ENCODE results near the gene DPH6.
"Not testable (repeated sequence)": the region's sequence is repeated elsewhere in the genome, so short reads cannot be mapped to it uniquely, and the experiment has no call there.

The DPH6 gene

DNA sequence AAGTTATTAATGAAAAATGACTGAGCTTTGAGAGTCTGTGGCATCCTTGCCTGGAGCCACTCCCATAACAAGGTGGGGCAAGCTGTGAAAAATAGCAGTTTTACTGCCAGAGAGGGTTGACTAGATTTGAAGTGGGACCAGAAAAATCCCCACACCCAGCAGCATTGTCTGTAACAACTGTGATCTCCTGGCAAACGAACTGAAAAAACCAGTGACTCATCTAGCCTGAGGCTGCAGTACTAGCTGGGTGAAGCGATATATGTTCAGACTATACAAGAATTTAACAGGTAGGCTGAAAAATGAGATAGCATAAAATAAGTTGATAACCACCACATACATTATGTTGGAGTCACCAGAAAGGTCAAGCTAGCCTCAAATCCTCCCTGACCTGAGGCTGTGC, 64.0 kb downstream of the DPH6 start:
- peak; percentile 21 for DNase-seq

DNA sequence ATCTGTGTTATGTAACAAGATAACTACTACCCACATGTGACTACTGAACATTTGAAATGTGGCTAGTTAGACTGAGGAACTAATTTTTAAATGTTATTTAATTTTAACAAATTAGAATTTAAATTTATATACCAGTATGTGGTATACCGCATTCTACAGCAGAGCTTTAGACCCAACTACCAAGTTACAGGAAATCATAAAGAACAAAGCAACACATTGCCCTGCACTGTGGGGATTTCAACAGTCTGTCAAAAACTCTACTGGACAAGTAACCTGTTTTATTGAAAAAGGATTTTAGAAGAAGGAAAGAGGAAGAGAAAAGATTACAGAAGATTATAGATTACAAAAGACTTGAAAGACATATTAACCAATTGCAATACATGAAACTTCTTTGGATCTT, 64.9 kb downstream of the DPH6 start:
- DNase-seq, result peak; percentile 1

DNA sequence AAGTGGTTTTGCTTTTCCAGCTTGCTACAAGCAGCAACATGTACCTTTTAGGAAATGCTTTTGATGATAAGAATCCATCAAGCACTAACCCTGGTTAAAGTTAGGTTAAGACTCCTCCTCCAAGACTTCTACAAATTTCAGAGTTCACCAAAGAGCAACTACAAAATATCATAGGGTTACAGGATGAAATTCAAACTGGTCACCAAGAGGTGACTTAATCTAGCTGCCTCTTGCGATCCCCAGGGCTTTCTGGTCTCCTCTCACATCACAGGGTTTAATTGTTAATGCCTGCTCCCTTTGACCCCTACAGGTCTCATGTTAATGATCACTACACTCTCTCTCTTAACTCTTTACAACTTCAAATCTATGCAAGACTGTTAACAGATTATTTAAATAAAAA, 66.5 kb downstream of the DPH6 start:
- no peak for DNase-seq

DNA sequence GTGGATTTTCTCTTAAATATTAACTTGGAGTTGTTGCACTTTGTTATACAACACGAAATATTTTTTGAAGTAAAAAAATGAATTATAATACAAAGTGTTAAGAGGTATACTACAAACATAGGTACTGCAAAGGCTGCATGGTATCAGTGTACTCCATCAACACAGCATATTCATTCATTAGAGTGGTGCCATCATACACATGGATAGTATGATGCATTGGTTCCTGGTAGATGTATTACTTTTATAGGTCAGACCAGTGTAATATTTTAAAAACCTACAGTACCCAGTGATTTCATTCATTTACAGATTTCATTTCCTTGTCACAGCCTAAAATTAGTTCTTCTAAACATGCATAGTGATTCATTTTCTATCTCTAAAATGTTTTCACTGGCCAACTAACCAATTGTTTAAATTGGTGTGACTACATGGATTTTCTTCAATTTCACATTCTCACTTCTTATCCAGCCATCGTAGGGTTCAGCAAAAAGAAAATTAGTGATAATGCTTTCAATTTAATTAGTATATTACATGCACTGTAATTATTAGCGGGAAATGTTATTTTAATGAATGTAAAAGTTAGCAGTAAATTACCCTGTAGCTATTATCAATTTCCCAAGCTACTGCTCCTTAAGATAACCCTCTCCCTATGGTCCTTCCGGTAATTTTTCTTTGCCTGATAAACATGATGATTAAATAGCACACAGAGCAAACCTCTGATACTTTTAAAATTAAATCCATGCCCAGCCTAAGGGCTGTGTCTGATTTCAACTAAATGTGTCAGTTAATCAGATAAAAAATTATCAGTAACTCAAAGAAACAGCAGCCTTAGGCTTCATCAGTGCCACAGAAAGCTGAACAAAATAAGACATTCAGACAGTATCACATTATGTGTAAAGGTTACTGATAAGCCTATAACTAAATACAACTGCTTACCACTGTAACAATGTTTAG, 68.4 kb downstream of the DPH6 start:
- DNase-seq, result no peak

DNA sequence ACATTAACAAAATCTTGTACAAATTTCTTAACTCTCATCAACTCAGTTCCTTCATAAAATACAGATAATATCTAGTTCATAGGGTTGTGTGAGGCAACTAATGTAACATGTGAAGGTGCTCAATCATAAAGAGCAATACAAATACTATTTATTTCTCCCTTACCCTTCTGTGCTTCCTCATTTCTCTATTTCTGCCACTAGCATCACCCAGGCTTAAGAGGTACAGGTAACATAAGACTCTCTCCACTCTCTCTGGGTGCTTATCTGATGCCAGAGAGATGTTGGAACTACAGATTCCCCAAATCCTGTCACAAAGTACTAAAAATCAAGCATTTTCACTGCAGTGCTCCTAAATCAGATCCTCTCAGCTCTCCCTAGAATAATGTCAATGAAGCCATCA, 74.9 kb downstream of the DPH6 start:
- DNase-seq, result no peak

DNA sequence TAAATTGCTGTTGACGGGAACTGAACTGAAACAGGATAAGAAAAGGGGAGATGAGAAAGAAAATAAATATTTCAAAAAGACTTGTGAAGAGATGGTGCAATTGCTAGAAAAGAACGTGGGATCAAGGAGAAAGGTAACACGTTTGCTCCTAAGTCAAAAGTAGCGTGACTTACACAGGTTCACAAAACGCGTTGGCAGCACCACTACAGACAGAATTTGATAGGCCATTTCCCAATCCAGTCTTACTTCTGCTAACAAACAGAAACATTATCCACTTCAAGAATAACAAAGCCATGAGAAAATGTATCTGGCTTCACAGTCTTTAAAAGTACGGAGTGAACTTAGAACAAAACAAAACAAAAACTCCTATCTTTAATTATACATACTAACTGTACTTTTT, 75.5 kb downstream of the DPH6 start:
- DNase-seq, result no peak

DNA sequence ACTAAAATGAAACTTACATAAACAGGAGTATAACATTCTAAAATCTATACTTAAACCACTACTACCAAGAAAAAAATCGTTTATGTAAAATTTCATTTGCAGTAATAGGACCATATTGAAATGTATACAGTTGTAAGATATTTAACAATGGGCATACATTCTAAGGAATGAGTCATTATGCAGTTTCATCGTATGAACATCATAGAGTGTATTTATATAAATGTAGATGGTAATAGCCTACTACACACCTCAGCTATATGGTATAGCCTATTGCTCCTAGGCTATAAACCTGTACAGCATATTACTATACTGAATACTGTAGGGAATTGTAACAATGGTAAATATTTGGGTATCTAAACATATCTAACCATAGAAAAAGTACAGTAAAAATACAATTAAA, 79.5 kb downstream of the DPH6 start:
- DNase-seq, result no peak

DNA sequence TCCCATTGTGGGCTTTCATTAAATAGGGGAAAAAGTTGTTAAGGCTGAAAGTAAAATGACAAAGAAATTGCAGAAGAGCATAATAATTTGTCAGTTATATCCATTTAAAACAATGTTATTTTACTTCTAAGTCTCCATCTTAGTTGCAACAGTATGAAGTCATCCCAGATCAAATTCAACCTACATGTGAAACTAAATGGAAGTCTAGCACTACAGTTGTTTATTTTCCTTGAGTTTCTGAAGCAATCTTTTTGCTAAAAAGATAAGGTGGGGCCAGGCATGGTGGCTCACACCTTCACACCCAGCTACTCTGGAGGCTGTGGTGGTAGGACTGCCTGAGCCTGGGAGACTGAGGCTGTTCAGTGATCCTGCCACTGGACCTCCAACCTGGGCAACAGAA, 80.2 kb downstream of the DPH6 start:
- DNase-seq, result no peak

DNA sequence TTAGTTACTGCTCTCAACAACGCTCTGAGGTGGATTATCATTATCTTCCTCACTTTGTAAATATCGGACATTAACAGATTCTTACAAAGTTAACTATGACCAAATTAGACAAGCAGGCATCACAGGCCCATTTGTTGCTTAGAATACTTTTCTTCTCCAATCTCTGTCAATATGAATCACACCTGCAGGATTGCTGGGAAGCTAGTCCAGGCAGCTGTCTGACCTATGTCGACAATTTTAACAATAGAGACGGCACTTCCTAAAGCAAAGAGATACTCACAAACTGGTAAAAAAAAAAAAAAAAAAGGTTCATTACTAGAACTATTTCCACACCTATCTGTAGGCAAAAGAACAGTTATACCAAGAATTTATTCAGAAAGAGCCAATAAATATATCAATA, 85.3 kb downstream of the DPH6 start:
- DNase-seq, result no peak

DNA sequence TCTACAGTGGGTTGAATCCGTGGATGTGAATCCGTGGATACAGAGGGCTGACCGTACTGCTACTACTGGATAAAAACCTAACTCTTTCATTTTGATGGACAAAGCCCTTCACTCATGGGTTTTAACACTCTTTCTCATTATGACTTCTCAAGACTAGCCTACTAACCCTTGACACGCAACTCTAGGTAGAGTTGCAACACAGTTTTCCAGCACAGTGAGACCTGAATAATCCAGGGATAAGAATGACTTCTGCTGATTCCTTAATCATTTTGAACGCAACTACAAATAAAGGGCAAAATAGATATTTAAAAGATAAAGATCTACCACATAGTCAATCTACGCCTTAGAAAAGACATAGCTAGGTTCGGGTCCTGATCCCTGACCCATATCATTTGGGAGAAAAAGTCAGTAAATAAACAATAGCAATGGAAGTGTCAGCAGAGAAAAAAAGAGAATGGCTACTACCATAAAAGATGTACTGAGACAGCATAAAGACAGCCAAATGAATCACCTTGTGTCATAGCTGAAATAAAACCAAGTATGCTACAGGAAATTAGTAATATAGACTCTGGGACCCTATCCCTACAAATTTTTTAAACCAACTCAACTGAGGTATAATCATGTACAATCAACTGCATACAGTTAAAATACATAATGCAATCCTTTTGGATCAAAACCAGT, 87.6 kb downstream of the DPH6 start:
- DNase-seq, result no peak

DNA sequence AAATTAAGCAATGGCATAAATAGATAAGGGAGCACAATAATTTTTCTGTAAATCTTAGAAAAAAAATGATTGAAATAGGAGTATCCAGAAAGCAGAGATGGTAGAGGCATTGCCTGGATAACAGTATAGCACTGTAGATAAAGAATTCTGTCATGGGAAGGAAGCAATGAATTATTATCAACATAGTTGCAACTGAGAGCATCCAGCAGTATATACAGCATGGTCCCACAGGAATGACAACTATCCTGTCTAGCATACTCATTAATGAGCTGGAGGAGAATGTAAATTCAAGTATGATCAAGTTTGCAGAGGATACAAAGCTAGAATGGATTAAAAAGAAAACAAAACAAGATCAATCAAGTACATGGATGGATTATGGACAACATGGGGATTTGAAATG, 90.8 kb downstream of the DPH6 start:
- DNase-seq, result no peak

DNA sequence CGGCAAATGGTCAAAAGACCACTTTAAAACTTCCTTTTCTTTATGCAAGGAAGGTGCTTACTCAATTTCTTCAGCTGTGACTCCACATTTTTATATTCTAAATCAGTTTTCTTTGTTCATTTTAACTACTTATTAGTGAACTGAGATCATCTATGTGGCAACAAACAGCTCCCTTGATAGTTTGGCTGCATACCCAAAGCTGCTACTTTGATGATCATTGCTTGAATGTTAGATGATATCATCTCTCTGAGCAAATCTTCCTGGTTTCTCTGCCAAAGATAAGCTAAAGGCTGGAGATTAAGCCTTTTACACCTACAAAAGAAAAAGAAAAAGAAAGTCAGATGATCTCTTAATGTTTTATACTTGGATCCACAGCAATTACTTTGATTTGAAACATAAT, 95.5 kb downstream of the DPH6 start:
- DNase-seq, result no peak

DNA sequence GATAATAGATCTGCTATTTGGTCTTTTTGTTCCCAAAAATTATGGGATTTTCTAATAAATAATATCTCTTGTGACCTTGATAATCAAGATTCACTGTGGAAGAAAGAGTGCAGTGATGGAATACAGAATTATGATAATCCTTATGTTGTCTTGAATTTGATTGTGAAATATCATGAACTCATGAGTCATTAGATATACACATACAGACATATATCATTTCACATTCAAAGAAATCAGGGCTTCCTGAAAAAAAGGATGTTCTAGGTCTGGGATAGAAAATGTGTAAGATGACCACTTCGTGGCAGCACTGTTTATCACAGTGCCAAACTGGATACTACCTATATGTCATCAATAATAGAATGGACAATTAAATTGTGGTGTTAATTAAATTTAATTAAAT, 97.7 kb downstream of the DPH6 start:
- DNase-seq, result no peak

DNA sequence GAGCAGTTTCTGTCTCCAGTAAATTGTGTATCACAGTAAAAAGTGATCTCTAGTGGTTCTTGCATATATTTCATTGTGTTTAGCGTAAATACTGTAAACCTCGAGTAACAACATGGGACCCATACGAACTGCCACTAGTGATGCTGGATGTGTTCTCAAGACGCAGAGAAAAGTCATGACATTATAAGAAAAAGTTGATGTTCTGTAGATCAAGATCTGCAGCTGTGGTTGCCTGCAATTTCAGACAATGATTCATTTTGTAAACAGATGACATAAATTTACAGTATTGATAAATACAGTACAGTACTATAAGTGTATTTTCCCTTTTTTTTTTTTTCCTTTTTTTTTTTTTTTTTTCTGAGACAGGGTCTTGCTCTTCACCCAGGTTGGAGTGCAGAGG, 100.1 kb downstream of the DPH6 start:
- no peak for DNase-seq

DNA sequence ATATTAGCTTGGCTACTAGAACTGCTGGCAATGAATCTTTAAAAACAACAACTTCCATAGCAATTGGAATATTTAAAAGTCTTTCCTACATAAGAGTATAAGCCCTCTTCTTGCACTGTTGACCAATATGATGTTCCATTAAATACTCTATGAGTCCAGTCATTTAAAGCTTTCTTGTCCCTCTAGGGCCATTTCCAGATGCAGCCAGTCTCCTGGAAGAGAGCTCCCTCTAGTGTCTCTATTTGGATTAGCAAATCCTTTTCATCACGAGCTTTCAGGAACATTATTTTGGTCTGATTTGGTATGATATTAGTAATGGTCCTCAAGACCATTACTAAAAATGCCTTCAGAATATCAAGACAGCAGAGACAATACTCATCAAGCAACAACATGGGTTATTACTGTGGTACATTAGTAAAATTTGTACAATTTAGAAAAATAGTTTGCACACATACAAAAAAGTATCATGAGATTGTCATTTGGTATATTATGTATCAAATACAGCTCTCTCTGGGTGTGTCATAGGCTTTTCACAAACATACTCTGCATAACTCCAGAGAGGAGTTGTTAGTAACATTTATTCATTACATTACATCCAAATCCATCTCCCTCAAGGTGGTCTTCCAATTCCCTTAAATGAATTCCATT, 101.3 kb downstream of the DPH6 start:
- peak; percentile 27 for DNase-seq

DNA sequence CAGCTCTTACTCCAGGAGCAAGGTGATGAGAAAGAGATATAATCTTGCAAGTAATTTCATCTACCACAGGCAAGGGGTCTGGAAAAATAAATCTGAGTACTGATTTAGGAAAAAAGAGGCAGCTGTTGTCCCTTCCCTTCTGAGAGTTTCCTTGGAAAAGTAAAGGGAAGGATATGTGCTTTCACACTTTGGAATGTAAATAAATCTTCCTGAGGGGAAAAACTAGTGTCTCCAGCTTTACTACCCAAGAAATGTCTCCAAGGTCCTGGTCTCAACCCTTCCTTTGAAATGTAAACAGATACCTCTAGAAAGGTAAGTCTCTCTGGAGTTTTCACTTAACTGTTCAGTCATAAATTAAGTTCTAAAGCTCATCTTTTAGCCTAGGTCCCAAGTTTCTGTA, 102.6 kb downstream of the DPH6 start:
- no peak for DNase-seq

DNA sequence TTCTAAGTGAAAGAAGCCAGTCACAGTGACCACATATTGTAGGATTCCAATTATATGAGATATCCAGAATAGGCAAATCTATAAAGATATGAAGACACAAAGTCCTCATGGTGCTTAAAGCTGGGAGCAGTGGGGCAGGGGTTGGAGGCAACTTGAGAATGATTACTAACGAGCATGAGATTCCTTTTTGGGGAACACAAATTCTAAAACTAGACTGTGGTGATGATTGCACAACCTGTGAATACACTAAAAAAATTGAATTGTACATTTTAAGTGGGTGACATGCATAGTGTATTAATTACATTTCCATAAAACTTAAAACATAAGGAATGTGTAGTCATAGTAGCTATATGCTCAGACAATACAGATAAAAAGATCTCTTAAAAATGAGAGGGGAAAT, 103.2 kb downstream of the DPH6 start:
- no peak for DNase-seq

DNA sequence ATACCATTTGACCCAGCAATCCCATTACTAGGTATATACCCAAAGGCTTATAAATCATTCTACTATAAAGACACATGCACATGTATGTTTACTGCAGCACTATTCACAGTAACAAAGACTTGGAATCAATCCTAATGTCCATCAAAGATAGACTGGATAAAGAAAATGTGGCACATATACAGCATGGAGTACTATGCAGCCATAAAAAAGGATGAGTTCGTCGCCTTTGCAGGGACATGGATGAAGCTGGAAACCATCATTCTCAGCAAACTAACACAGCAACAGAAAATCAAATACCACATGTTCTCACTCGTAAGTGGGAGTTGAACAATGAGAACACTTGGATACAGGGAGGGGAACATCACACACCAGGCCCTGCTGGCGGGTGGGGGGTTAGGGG, 104.7 kb downstream of the DPH6 start:
- DNase-seq, result not testable (repeated sequence)

DNA sequence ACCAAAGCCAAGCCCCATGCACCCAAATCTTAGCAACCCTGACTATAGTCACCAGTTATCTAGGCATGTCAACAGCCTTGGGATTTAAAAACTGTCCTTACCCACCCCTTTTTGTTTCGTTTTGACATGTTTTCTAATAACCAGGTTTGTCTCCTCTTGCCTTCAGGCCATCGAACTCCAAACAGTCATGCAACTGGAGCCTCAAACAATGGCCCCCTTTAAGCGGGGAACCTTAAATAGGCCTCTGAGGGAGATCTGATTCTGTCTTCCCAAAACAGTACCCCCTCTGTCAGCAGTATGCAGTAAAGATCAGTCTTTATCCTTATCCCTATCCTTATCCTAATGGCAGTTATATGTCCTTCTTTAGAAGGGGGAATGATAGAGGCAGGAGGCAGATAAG, 105.7 kb downstream of the DPH6 start:
- no peak for DNase-seq

DNA sequence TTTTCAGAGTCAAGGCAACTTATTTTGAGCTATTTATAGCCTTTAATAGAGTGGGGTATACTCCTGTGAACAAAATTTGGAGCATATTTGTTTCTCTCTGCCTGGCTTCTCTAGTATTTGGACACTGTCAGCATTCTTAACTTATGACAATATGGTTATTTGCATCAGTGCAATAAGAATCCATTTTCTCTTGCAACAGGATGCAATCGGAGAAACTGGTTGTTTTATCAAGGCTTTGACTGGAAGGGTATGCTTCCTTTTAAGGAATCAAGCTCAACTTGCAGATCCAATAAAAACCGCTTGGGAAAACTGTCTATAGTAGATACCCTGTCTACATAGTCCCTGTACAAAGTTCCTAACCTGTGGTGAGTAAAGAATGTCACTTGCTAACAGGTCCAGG, 106.7 kb downstream of the DPH6 start:
- DNase-seq, result no peak

DNA sequence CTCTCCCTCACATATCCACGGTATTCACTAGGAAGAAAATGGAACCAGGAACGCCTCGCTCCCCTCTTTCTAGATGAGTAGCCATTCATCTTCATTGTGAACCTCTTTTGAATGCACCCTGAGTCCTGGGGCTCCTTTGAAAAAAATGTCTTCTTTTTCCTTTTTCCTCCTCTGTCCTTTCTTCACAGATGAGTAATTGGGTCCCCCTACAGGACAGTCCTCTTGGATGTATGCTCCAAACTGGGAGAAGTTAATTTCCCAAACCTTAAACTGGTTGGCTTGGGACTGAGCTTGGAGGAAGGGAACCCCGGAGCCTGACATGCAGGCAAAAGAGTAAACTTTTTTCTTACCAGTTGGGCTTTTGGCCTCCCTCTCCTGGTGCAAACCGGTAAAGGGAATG, 108.8 kb downstream of the DPH6 start:
- no peak for DNase-seq

DNA sequence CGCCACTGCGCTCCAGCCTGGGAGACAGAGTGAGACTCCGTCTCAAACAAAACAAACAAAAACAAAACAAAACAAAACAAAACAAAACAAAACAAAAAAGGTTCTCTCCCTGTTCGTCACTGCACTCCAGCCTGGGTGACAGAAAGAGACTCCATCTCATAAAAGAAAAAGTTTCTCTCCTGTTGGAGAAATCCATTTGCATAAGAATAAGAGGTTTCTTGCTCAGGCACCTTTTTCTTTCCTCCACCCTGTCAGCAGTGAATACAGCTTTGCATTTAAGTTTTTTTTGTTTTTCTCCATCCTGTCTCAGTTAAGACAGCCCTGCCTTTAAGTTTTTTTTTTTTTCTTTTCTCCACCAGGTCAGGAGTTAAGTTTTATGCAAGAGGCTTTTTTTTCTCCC, 109.5 kb downstream of the DPH6 start:
- DNase-seq, result no peak

DNA sequence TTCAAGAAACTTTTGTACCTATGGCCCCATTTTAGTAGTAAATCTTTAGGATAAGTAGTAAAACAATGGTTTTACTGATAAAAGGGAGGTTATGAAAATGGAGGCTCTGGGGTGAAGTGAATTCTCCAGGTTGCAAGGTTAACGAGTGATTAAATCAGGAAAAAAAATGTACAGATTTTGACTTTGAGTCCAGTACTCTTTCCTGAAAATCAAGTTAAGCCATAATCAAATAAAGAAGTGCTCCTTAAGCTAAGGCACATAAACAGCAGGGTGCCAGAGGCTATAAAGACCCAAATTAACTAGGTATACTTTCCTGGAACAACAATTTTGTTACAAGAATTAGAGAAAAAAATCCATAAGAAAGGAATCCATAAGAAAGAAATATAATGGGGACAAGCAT, 114.7 kb downstream of the DPH6 start:
- DNase-seq, result no peak

DNA sequence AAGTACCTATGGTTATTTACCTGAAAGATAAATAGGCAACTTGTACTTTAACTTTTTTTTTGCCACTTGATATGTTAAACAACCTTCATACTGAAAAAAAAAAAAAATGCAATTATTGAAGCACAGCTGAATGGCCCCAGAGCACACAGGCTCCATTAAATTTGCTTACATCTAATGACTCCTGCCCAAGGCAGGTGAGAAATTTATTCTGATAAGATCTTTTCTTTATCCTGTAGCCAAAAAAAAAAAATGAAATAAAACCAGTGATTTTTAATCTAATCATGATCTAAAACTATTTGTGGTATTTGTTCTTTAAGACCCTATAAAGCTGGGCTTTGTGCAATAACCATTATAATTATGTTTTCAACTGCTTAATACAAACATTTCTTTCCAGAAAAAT, 115.7 kb downstream of the DPH6 start:
- no peak for DNase-seq
